DND-41 (cell line): ENCODE measurements around the gene KLHL12.
A peak's percentile ranks its signal among the peaks of the same experiment; 100 is the strongest.

Experiments
- CTCF ChIP-seq: IDR thresholded peaks from 2 replicates; pipeline ENCODE4 v1.5.1; 2012; ENCODE audit warnings: borderline replicate concordance, low read length, moderate library complexity, mild to moderate bottlenecking; ENCODE audit not compliant: poor library complexity, severe bottlenecking; ENCODE audit errors: extremely low read depth
- EZH2 ChIP-seq: IDR thresholded peaks from 3 replicates; pipeline ENCODE4 v1.6.1; 2012; ENCODE audit warnings: borderline replicate concordance, low read depth, mild to moderate bottlenecking, moderate library complexity, low read length, inconsistent platforms; ENCODE audit not compliant: severe bottlenecking

DNA sequence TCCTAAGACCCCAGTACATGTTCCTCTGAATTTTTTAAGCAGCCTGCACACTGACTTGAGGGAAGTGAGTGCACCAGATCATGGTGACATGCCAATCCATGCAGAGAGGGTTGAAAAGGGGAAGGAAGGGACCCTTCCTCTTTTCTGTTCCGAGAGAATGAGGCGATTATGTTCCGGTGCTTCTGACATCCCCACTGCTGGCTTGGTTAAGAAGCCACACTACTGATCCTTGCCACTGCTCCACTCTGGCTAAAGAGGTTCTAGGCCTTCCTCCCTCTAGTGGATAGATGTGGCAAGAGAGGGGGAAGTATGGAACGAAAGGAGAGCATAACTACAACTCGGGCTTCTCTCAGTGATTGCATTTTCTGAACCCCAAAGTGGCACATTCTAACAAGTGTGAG is 41.9 kb upstream of the KLHL12 start:
- TF ChIP-seq CTCF (peak; percentile 70), EZH2 (no peak)
